ENCODE results near the gene M6PR.

GRCh38 chr12:8907513-8907912 is 41.9 kb downstream of the M6PR start:
- TF ChIP-seq CTCF (IDR thresholded peaks at IDR 0.05) (no peak), POLR2A (IDR thresholded peaks at IDR 0.05) (no peak)

Measured in Peyer's patch (tissue), 4 donors.